ENCODE measurements around the gene CAP1. TPM values are rescaled to one million over a fixed set of nuclear protein-coding genes. Genes with fewer than 3 reads are reported as not detected.

The CAP1 gene
- total RNA-seq, 1 experiment from 2014 or later: 354 TPM

DNA sequence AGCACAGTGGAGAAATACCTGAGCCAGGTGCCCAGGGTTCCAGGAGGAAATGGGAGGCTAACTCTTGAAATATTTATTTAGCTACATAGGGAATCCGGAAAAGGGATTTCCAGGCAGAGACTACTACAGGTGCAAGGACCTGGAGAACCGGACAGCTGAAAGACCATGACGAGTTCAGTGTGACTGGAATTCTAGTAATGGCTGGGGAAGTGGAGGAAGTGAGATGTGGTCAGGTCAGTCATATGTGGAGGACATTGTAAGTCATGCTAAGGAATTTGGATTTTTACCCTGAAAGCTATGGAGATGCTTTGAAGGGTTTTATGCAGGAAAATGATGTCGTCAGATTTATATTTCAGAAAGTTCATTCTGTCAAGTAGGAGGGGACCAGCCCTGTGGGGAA, 1.8 kb downstream of the CAP1 start:
- no peaks in the 10 kb centered on the region for H3K9me2 ChIP-seq (ENCODE audit: insufficient read depth)
- no TSS peak for BruUV-seq (replicated peaks)
- peak overlapping the region; percentile 99 for H3K4me2 ChIP-seq
- H2AFZ ChIP-seq: no peak overlapping the region
- no peak overlapping the region for H3K27ac ChIP-seq
- POLR2A ChIA-PET (ENCODE audit: unreplicated experiment): no interaction called here
- H3K9me3 ChIP-seq (ENCODE audit: insufficient read depth, low read depth): no peaks in the 10 kb centered on the region
- H3K27me3 ChIP-seq (ENCODE audit: insufficient read depth, low read depth): no peaks in the 10 kb centered on the region
- H3F3A ChIP-seq (ENCODE audit: insufficient read depth, low read depth): peaks cover 45% of the 10 kb centered on the region
- H4K20me1 ChIP-seq (ENCODE audit: insufficient read depth): peaks cover 40% of the 10 kb centered on the region
- H3K36me3 ChIP-seq (ENCODE audit: low read depth): peaks cover 18% of the 10 kb centered on the region; the same call in 1 of the 2 replicates
- H3K4me3 ChIP-seq: peak overlapping the region; percentile 19; the same call in 1 of the 2 replicates
- TF ChIP-seq EZH2 (IDR thresholded peaks at IDR 0.05; ENCODE audit: low read depth): no peak
- TF ChIP-seq CTCF (conservative IDR thresholded peaks at IDR 0.05): no peak
- H3K4me1 ChIP-seq (replicated peaks; ENCODE audit: insufficient read depth): peaks cover 36% of the 10 kb centered on the region
- DNase-seq: no peak
- CTCF ChIA-PET: interaction anchor here (0.6 kb wide), 1 partner anchor 80 kb away, joined by 3 read pairs; no protein-coding TSS in a partner anchor
- H3K79me2 ChIP-seq (ENCODE audit: low read depth): peaks cover 68% of the 10 kb centered on the region
- intact Hi-C loops (cut with micrococcal nuclease; ENCODE audit: unreplicated experiment): no loop called here

DNA sequence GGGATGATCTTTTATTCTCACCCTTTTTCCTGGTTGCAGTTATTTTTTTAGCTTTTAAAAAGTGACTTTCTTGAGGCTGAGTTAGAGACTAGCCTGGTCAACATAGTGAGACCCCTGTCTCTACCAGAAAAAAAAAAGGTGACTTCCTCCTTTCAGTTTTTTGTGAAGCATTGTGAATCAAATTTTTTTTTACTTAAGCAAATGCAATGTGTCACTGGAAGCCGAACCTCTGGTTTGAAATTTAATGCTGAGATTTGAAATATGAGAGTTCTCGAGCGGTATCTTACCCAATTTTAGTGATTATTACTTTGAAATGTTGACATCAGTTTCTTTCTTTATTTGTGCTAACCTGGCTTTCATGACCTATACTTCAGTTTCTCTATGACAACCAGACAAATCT, 3.6 kb downstream of the CAP1 start:
- H3K79me2 ChIP-seq (ENCODE audit: low read depth): peaks cover 82% of the 10 kb centered on the region
- TF ChIP-seq EZH2 (IDR thresholded peaks at IDR 0.05; ENCODE audit: low read depth) (no peak), CTCF (conservative IDR thresholded peaks at IDR 0.05) (no peak)
- intact Hi-C loops (cut with micrococcal nuclease; ENCODE audit: unreplicated experiment): no loop called here
- H4K20me1 ChIP-seq (ENCODE audit: insufficient read depth): peaks cover 51% of the 10 kb centered on the region
- no TSS peak for BruUV-seq (replicated peaks)
- no peak overlapping the region for H2AFZ ChIP-seq
- no peaks in the 10 kb centered on the region for H3K9me3 ChIP-seq (ENCODE audit: insufficient read depth, low read depth)
- 0 out of 2 replicates have a peak overlapping the region, but pooled peaks have one; percentile 25 for H3K27ac ChIP-seq
- H3K27me3 ChIP-seq (ENCODE audit: insufficient read depth, low read depth): no peaks in the 10 kb centered on the region
- peak overlapping the region; percentile 1; the same call in 1 of the 2 replicates for H3K4me2 ChIP-seq
- no peak overlapping the region for H3K4me3 ChIP-seq
- peaks cover 29% of the 10 kb centered on the region for H3K4me1 ChIP-seq (replicated peaks; ENCODE audit: insufficient read depth)
- peaks cover 36% of the 10 kb centered on the region for H3F3A ChIP-seq (ENCODE audit: insufficient read depth, low read depth)
- H3K36me3 ChIP-seq (ENCODE audit: low read depth): peaks cover 18% of the 10 kb centered on the region
- H3K9me2 ChIP-seq (ENCODE audit: insufficient read depth): no peaks in the 10 kb centered on the region
- POLR2A ChIA-PET (ENCODE audit: unreplicated experiment): no interaction called here
- CTCF ChIA-PET: interaction anchor here (0.6 kb wide), 1 partner anchor 484 kb away, joined by 5 read pairs; no protein-coding TSS in a partner anchor
- no peak for DNase-seq

GRCh38 chr1:40045182-40045581, 4.7 kb downstream of the CAP1 start:
- Histone ChIP-seq H3K4me2 (no peak overlapping the region), H3K4me1 (replicated peaks; ENCODE audit: insufficient read depth) (peaks cover 25% of the 10 kb centered on the region), H3K27ac (no peak overlapping the region), H3K4me3 (no peak overlapping the region), H3F3A (ENCODE audit: insufficient read depth, low read depth) (peaks cover 32% of the 10 kb centered on the region), H3K9me2 (ENCODE audit: insufficient read depth) (no peaks in the 10 kb centered on the region), H3K9me3 (ENCODE audit: insufficient read depth, low read depth) (no peaks in the 10 kb centered on the region), H4K20me1 (ENCODE audit: insufficient read depth) (peaks cover 60% of the 10 kb centered on the region), H3K36me3 (ENCODE audit: low read depth) (peaks cover 23% of the 10 kb centered on the region), H3K79me2 (ENCODE audit: low read depth) (peaks cover 92% of the 10 kb centered on the region), H2AFZ (no peak overlapping the region), H3K27me3 (ENCODE audit: insufficient read depth, low read depth) (no peaks in the 10 kb centered on the region)
- POLR2A ChIA-PET (ENCODE audit: unreplicated experiment): no interaction called here
- no TSS peak for BruUV-seq (replicated peaks)
- CTCF ChIA-PET: no interaction called here
- no peak for DNase-seq
- intact Hi-C loops (cut with micrococcal nuclease; ENCODE audit: unreplicated experiment): no loop called here
- no peak for TF ChIP-seq EZH2 (IDR thresholded peaks at IDR 0.05; ENCODE audit: low read depth)
- no peak for TF ChIP-seq CTCF (conservative IDR thresholded peaks at IDR 0.05)
